ENCODE measurements around the gene ANO9.
"Not testable (repeated sequence)": the region's sequence is repeated elsewhere in the genome, so short reads cannot be mapped to it uniquely, and the experiment has no call there.

Gene ANO9

DNA sequence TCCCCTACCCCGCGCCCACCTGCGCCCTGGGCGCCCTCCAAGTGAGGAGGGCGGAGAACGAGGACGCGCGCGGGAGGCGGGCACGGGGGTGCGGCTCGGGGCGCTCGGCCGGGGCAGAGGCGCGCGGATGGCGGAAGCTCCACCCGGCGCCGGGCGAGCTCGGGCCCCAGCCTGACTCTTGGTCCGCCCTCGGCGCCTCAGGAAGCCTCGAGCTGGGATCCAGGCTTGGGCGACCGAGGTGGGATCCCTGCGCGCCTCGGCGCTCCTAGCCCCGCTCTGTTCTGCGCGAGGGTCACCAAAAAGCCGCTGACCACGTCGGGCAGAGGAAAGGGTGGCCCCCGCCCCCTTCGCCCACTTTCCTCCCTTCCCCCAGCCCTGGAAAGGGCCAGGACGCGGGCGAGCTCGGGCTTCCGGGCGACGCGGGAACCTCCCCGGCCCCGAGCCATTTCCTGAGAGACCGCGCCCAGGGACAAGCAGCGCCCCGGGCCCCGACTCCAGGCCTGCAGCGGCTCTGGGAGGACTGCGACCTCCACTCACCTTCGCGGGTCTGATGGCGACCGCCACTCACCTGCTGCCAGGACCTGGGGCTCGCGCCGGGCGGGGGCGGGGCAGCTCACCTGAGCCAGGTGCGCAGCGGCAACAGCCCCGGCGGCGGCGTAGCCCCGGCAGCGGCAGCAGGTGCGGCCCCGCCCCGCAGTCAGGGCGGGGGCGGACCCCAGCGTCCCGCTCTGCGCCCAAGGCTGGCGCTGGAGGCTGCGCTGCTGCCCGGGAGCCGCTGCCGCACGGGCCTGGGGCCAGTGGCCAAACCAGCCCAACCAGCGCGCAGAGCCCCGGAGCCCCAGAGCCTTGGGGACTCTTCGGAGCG is 24.8 kb downstream of the ANO9 start:
- peak in 1 of 3 experiments; percentile 48 for DNase-seq (ENCODE audit: low read depth in 3 of 3)

DNA sequence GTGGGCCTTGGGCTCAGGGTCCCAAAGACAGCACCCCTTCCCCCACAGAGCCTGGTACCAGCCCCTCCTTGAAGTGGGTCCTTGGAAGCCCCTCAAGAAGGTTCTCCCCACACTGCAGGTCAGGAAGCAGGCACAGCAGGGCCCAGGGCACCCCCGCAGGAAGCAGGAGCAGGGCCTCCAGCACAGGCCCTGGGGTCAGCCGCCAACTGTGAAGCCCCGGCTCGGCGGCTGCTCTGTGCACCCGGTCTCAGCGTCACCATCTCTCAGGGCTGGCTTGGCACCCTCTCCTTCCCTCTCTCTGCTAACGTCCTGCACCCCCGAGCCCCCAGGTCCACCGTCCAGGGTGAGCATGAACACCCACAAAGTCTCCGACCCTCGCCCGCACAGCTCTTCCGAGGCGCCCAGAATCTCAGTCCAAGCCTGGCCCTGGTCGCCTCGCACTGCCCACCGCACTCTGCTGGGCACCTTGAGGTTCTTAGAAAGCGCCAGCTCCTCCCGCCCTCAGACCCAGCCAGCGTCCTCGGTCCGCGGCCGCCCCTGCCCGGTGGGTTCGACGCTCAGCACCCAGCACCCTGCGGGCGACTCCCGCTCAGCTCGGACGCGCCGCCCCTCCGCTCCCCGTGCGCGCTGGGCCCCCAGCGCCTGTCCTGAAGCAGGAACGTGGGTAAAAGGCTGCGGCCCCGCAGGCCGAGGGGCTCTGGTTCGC is 25.6 kb downstream of the ANO9 start:
- DNase-seq (ENCODE audit: low read depth in 3 of 3), result no peak

DNA sequence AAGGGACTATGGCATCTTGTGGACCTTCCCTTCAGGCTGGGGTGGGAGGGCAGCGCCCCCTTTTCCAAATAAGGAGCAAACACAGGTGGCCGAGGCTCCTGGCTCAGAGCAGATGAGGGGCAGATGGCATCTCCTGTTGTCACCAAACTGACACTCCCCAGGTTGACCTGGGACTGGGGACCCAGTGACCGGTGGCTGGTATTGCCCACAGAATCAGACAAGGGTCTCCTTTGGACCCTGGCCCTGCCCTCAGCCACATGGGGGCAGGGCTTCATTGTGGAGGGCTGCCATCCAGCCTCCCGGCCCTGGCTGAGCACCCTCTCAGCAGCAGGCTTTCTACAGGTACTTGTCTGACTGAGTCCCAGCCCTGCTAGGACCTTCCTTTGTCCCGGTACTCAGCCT is 26.2 kb downstream of the ANO9 start:
- DNase-seq (ENCODE audit: low read depth in 3 of 3), result no peak

DNA sequence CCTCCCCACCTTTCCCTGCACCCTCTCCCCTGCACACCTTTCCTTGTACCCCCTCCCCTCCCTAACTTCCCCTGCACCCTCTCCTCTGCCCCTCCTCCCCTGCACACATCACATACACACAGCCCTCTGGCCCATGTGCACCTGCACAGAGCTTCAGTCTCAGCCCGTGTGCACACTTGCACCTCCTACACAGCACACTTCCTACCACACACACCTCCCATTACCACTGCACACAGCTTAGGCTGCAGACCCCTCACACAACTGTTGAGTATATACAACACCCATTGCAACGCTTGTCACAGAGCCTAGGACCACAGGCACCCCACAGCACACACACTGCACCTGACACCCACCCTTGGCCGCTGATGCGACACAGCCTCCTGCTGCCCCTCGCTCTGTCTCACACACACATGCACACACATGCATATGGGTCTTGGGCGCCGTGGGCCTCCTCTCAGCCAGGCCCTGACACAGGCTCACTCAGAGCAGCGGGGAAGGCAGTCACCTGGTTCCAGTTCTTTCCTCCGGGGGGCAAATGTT is 27.4 kb downstream of the ANO9 start:
- DNase-seq (ENCODE audit: low read depth in 3 of 3), result no peak

DNA sequence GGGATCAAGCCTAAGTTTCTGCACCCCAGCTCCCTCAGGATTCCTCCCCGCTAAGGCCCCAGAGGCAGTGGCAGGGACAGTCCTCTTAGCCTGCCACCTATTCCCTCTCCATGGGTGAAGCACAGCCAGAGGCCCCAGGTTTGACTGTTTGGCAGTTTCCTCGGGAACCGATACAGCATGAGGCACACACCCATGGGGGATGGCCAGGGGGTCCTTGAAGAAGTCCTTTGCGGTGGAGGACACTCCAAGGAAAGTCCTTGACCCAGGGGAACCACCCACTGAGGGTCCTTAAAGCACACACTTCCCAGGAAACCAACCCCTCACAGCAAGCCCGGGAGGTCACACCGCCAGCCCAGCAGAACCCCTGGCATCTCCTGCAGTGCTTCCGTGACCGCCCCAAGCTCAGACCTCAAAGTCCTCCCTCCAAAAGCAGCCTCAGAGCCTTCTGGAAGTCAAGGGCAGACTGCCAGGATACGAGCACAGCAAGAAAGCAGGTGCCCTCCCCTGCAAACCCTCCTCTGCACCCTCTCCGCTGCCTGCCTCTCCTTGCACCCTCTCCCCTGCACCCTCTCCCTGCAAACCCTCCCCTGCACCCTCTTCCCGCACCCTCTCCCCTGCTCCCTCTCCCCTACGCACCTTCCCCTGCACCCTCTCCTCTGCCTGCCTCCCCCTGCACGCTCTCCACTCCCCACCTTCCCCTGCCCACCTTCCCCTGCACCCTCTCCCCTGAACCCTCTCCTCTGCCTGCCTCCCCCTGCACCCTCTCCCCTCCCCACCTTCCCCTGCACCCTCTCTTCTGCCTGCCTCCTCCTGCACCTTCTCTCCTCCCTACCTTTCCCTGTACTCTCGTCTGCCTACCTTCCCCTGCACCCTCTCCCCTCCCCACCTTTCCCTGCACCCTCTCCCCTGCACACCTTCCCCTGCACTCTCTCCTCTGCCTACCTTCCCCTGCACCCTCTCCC is 28.4 kb downstream of the ANO9 start:
- no peak for DNase-seq (ENCODE audit: low read depth in 3 of 3)

DNA sequence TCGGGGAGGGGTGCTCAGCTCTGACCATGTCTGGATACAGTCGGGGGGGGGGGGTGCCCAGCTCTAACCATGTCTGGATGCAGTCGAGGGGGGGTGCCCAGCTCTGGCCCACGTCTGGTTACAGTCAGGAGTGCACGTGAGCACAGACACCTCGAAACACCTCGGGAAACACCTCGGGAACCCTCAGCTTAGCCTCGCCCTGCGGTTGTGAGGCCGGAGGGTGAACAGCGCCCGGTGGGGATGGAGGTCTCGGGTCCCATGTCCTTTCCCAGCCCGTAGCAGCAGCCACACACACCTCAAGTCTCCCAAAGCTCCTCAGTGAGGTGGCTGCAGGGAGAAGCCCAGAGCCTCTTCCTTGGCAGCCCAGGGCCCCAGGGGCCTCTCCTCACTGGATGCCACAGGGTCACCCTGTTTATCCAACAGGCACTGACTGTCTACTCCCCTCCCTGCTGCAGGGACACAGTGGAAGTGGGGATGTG is 29.1 kb downstream of the ANO9 start:
- DNase-seq (ENCODE audit: low read depth in 3 of 3), result no peak

DNA sequence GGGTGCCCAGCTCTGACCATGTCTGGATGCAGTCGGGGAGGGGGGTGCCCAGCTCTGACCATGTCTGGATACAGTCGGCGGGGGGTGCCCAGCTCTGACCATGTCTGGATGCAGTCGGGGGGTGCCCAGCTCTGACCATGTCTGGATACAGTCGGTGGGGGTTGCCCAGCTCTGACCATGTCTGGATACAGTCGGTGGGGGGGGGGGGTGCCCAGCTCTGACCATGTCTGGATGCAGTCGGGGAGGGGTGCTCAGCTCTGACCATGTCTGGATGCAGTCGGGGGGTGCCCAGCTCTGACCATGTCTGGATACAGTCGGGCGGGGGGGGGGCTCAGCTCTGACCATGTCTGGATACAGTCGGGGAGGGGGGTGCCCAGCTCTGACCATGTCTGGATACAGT is 30.3 kb downstream of the ANO9 start:
- not testable (repeated sequence) for DNase-seq (ENCODE audit: low read depth in 3 of 3)

DNA sequence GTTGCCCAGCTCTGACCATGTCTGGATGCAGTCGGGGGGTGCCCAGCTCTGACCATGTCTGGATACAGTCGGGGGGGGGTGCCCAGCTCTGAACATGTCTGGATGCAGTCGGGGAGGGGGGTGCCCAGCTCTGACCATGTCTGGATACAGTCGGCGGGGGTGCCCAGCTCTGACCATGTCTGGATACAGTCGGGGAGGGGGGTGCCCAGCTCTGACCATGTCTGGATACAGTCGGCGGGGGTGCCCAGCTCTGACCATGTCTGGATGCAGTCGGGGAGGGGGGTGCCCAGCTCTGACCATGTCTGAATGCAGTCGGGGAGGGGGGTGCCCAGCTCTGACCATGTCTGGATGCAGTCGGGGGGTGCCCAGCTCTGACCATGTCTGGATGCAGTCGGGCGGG is 31.1 kb downstream of the ANO9 start:
- DNase-seq (ENCODE audit: low read depth in 3 of 3), result not testable (repeated sequence)

DNA sequence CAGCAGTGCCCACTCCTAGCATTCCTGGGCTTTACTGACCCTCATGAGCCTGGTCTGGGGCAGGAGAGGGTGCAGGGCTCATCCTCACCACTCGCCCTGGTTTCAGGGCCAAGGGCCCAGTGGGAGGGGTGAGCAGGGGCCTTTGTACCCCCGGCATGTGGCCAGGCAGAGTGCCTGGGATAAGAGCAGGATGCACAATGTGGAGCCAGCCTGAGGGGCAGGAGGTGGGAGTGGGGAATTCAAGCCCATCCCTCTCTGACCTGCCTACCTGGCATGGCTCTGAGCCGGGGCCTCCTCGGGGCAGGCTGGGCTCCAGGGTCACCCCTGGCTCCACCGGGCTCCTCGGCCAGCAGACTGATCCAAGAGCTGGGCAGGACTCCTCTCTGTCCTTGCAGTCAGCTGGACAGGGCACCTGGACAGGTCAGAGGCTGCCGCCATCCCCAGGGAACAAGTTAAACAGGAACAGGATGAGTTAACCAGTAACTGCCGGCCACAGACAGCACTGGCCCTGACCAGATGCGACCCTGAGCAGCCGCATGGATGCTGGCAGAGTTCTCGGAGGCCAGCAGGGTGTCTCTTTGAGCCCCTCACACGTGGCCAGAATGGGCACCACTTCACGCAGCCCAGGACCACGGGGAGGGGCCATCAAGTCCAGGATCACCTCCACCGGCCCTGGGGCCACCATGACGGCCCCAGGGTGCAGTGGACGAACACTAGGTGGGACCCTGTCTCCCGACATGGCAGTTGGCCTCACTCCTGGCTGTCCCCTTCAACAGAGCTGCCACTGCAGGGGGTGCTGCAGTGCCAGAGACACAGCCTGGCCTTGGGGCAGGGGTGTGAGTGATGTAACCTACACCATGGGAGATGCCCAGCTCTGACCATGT is 32.0 kb downstream of the ANO9 start:
- DNase-seq (ENCODE audit: low read depth in 3 of 3), result no peak

DNA sequence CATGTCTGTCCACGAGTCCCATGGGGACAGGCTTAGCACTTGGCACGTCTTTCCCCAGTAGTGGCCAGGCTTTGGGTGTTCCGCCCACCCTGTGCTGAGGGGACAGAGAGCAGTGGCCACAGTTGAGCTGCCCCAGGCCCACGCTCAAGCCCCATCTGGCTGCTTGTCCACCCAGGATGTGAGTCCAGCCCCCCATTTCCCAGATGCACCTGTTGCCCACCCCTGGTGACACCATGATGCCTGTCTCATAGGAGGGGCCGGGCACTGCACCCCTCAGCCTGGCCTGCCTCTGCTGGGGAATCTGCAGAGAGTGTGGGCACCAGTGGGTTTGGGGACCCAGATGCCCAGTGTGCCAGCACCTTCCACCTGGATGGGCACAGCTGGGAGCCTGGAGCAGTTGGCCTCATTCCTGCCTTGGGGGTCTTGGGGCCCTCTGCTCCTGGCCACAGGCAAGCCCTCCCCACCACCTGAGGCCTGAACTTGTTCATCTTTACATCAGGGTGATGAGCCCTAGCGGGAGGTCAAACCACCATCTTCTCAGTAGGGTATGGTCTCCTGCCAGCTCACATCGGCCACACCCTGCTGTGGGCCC is 32.7 kb downstream of the ANO9 start:
- no peak for DNase-seq (ENCODE audit: low read depth in 3 of 3)

DNA sequence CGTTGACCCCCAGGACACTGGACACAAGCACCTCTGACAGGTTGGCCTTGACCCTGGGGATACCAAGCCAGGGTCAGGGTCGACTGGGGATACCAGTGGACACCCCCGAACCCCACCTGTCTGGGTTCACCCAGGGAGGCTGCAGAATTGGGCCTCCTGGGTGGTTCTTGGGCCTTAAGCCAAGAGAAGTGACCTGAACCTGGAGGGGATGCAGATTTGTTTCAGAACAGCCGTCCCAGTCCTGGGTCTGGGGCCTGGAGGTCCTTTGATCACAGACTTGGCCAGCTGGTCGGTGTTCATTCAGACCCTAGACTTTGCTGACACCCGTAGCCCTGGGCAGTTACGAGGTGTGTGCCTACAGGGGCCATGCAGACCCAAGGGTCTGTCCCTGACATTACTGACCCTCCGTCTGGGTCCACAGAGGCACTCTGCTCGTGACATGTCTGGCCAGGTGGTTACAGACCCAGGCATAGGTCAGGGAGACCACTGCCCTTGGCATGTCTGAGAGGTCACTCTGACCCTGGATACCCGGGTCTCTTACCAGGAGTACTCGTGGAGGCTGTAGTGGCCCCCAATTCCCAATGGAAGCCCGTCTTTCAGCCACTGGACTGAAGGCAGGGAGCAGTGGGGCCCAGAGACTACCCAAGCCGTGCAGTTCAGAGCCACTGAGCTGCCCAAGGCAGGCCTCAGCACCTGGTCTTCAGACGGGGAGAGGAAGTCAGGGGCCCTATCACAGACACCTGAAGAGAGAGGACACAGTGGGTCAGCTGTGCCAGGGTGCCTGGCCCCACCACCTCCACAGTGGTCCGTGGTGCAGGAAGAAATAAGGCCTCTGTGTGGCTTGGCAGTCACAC is 33.4 kb downstream of the ANO9 start:
- no peak for DNase-seq (ENCODE audit: low read depth in 3 of 3)

DNA sequence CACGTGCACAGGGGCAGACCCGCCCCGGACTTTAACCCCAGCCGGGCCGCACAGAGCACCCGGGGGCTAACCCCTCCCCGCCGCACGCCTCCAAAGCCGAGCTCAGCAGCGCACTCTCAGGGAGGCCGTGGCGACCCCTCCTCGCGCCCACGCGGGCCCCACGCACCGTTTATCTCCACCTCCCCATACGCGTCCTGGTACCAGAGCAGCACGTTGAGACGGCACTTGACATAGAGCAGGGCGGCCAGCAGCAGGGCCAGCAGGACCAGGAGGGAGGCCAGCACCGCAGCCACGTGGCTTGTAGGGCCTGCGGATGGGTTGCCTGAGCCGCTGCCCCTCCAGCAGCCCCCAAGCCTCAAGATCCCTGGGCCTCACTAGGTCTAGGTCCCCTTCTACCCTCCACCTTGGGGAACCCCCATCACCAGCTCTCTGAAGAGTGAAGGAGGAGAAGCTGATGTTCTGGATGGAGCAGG is 34.1 kb downstream of the ANO9 start:
- no peak for DNase-seq (ENCODE audit: low read depth in 3 of 3)

DNA sequence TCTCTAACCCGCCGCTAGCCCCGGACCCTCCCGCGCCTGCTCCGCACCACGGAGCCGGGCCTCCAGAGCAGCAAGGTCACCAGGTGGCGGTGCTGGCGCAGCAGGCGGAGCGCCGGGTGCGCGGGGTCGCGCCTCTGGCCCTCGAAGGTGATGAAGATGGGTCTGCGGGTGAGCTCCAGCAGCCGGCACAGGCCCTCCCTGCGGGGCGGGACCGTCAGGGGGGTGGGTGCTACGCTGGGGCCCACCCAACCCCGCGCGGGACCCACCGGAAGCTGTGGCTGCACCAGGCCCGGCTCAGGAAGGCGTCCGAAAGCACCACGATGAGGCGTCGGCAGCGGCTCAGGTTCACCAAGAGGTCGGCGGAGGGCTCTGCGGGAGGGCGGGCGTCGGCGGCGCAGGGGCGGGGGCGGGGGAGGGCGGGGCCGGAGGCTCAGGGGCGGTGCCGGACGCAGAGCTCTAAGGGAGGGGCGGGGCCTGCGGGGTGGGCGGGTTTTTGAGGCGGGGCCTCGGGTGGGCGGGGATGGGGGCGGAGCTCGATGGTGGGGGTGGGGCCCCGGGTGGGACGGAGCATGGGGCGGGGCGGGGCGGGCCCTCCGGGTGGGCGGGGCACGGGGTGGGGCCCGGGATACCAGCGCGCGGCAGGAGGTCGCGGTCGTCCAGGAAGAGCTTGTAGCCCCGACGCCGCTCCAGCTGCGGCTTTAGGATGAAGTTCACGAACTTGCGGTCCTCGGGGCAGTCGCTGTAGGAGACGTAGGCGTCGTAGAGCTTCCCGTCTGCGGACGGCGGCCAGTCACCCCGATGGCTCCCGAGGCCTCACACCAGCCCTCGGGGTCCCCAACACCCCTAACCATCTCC is 34.8 kb downstream of the ANO9 start:
- peak; percentile 67 to 89 (median 79) for DNase-seq (ENCODE audit: low read depth in 3 of 3)

DNA sequence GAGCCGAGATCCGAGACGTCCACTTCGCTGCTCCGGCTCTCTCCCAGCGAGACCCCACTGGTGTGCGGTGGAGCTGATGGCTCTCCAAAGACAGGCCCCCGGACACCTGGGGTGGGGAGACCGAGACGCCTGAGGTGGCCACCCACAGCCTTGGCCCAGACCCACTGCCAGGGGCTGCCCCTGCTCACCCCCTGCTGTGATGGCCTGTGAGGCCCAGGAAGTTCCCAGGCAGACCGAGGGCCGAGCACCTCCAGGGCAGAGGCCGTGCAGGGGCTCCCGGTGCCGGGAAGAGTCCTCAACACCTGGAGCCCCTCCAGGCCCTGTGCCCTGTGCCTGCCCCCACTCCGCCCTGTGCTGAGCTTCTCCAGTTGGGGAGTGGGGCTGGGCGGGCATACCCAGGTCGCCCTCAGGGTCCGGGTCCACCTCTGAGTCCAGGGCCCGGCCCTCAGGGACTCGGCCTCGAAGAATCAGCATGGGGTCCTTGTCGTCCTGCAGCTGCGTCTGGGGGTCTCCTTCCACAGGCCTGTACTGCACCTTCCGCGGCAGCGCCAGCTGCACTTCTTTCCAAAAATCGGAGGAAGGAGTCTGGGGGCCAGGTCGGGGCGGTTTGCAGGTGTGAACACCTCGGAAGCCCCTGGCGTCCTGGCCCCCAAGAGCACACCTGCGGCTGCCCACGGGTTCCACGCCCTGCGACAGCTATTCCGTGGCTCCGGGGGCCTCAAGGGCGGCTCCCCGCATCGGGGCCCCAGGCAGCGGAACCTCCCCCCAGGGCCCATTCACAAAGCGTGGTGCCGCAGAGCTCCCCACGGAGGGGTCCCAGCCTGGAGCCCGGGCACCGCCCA is 35.6 kb downstream of the ANO9 start:
- DNase-seq (ENCODE audit: low read depth in 3 of 3), result no peak

DNA sequence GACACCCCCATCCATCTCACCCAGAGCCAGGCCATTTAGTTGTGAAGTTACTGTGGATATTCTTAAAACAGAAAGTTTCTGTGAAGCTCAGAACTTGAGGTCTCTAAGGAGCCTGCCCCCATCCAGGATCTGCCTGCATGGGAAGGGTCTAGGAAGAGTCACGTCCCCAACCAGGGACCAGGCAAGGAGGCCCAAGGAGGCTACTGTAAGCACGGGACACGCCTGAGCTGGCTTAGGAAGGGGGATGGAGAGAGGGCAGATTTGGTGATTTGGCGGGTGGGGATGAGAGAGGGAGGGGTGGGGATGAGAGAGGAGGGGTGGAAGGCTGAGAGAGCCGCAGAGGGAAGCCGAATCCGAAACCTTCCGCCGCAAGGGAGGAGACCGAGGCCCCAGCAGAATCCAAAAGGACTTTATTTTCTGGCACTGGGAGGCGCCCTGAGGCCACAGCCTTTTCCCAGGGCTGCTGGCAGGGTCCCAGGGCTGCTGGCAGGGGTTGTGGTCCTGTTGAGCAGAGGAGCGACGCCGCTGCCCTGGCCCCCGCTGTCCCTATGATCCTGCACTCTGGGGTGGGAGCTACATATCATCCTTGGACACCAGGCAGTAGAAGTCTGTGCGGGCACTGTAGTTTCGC is 36.4 kb downstream of the ANO9 start:
- no peak for DNase-seq (ENCODE audit: low read depth in 3 of 3)

DNA sequence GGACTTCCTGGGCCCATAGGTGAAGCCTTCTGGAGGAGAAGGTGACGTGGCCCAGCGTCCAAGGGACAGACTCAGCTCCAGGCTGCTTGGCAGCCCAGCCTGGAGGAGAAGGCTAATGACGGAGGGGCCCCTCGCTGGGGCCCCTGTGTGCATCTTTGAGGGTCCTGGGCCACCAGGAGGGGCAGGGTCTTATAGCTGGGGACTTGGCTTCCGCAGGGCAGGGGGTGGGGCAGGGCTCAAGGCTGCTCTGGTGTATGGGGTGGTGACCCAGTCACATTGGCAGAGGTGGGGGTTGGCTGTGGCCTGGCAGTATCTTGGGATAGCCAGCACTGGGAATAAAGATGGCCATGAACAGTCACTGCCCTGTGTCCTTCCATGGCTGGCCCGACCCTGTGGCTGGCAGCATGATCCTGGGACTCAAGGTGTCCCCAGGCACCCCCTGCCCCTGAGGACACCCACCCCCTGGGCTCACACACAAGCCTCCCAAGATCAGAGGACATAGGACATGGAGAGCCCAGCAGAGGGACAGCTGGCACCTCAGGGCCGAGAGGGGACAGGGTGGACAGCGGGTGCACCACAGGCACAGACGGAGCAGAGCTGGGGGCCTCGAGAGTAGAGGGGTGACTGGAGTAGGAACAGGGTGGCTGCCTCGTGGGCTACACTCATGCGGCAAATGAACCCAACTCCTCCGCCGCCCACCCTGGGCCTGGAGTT is 37.1 kb downstream of the ANO9 start:
- DNase-seq (ENCODE audit: low read depth in 3 of 3), result no peak
